PC-9 (cell line): ENCODE results near the gene COLQ.

Experiments
- EZH2 ChIP-seq: fragments of 200-600 bp; sonication (generic); IDR thresholded peaks from 2 replicates; pipeline ENCODE4 v1.8.0; 2017; ENCODE audit warnings: antibody characterized with exemption, low read depth
- TF ChIP-seq, protein P1 (sequence below): fragments of 200-600 bp; sonication (generic); conservative IDR thresholded peaks from 2 replicates; pipeline ENCODE4 v1.6.1; 2017; ENCODE audit warnings: mixed run types, antibody characterized with exemption, mild to moderate bottlenecking, moderate library complexity

DNA sequence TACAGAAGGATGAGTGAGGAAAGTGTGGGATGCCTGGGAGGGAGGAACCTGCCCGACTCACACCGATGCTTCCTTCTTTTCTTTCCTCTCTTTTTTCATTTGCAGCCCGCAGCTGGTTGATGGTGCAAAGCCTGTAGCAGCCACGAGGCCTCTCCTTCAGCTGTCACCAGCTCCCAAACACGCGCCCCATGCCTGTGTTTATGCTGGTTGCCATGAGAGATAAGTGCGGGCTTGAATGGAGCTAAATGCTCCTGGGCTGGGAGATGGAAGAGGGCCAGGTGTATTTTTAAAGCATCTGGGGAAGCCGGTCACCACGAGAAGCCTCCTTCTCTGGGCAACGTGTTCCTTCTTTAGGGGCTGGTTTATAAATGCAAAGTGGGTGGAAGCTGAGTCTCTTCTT, 9.3 kb downstream of the COLQ start:
- TF ChIP-seq, protein P1, sequence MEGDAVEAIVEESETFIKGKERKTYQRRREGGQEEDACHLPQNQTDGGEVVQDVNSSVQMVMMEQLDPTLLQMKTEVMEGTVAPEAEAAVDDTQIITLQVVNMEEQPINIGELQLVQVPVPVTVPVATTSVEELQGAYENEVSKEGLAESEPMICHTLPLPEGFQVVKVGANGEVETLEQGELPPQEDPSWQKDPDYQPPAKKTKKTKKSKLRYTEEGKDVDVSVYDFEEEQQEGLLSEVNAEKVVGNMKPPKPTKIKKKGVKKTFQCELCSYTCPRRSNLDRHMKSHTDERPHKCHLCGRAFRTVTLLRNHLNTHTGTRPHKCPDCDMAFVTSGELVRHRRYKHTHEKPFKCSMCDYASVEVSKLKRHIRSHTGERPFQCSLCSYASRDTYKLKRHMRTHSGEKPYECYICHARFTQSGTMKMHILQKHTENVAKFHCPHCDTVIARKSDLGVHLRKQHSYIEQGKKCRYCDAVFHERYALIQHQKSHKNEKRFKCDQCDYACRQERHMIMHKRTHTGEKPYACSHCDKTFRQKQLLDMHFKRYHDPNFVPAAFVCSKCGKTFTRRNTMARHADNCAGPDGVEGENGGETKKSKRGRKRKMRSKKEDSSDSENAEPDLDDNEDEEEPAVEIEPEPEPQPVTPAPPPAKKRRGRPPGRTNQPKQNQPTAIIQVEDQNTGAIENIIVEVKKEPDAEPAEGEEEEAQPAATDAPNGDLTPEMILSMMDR = no peak
- no peak for TF ChIP-seq EZH2
